Measurements from ENCODE around the gene RASSF3. TPM values are rescaled to one million over a fixed set of nuclear protein-coding genes. Genes with fewer than 3 reads are reported as not detected.

RASSF3 gene
- total RNA-seq, 8 experiments from 2014 or later = 0.60 to 34.4 (median 2.8) TPM

GRCh38 chr12:64694130-64695040 lies 84.1 kb downstream of the RASSF3 start:
- Histone ChIP-seq H3K4me1 (replicated peaks in 1 of 2) (peaks cover 8 to 12% of the 10 kb centered on the region in 2 donors), H3K4me3 (no peak overlapping the region), H3K27ac (no peak overlapping the region)
- 70 to 93% (median 81%) methylated on average over 2 to 13 of the region's 18 CpGs for WGBS, 10 experiments
- in situ Hi-C loops (cut with MboI; ENCODE audit: low pct_unique_long_range_greater_than_20kb in 2 of 9, low sequenced_read_pairs in 9 of 9, unreplicated experiment in 9 of 9) = loop anchor here in 4 of 9 experiments (10.0 to 25.0 kb wide), 4 partner anchors 132 to 157 kb away; no protein-coding TSS in a partner anchor
- ATAC-seq (replicated peaks in 6 of 8) = peak in 2 of 8 experiments; percentile 39 to 45

DNA sequence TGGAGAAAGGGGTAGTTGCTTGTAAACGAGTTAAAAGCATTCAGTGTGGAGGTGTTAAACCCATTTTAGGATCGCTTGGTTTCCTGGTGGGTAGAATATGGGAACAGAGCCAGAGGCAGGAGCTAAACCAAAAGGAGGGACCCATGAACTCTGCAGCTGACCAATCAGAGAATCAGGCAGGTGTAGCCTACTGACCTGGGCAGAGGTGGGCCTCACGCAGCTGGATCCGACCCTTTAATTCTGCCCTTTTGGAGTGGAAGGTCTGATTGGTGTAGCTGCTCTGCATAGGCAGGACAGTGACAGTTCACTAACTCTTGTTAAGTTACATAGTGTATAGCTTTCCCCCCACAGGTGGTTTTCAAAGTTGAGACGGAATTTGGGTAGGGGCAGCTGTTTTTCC lies 85.3 kb downstream of the RASSF3 start:
- no peak for ATAC-seq (replicated peaks in 6 of 8)
- in situ Hi-C loops (cut with MboI; ENCODE audit: low pct_unique_long_range_greater_than_20kb in 2 of 9, low sequenced_read_pairs in 9 of 9, unreplicated experiment in 9 of 9) = loop anchor here in 4 of 9 experiments (10.0 to 25.0 kb wide), 4 partner anchors 133 to 158 kb away; no protein-coding TSS in a partner anchor
- no peak overlapping the region for H3K4me3 ChIP-seq
- H3K27ac ChIP-seq = no peak overlapping the region
- 38 to 100% (median 73%) methylated on average over 1 to 5 of the region's 5 CpGs; no CpG with 5 or more reads in 3 of the 10 experiments for WGBS, 10 experiments
- peaks cover 8 to 12% of the 10 kb centered on the region in 2 donors for H3K4me1 ChIP-seq (replicated peaks in 1 of 2)

- no peak overlapping the region for H3K27ac ChIP-seq
- in situ Hi-C loops (cut with MboI; ENCODE audit: low pct_unique_long_range_greater_than_20kb in 2 of 9, low sequenced_read_pairs in 9 of 9, unreplicated experiment in 9 of 9) = loop anchor here in 4 of 9 experiments (10.0 to 25.0 kb wide), 4 partner anchors 134 to 159 kb away; no protein-coding TSS in a partner anchor
- 17 to 100% (median 53%) methylated on average over 1 of the region's 1 CpG; no CpG with 5 or more reads in 2 of the 10 experiments for WGBS, 10 experiments
- H3K4me3 ChIP-seq = no peak overlapping the region
- H3K4me1 ChIP-seq (replicated peaks in 1 of 2) = peaks cover 7 to 10% of the 10 kb centered on the region in 2 donors
- ATAC-seq (replicated peaks in 6 of 8) = peak in 6 of 8 experiments; percentile 27 to 70 (median 39)
Observed at GRCh38 chr12:64696080-64696741, 85.9 kb downstream of the RASSF3 start.

- Histone ChIP-seq H3K27ac (no peak overlapping the region), H3K4me3 (no peak overlapping the region), H3K4me1 (replicated peaks in 1 of 2) (peaks cover 0 to 2% of the 10 kb centered on the region in 2 donors)
- in situ Hi-C loops (cut with MboI; ENCODE audit: low pct_unique_long_range_greater_than_20kb in 2 of 9, low sequenced_read_pairs in 9 of 9, unreplicated experiment in 9 of 9) = loop anchor here in 6 of 9 experiments (10.0 to 25.0 kb wide), 5 partner anchors 137 to 262 kb away; no protein-coding TSS in a partner anchor
- 84 to 100% (median 98%) methylated on average over 1 to 10 of the region's 12 CpGs; no CpG with 5 or more reads in 2 of the 10 experiments for WGBS, 10 experiments
- no peak for ATAC-seq (replicated peaks in 6 of 8)
Observed at GRCh38 chr12:64699504-64700115, 89.3 kb downstream of the RASSF3 start.

DNA sequence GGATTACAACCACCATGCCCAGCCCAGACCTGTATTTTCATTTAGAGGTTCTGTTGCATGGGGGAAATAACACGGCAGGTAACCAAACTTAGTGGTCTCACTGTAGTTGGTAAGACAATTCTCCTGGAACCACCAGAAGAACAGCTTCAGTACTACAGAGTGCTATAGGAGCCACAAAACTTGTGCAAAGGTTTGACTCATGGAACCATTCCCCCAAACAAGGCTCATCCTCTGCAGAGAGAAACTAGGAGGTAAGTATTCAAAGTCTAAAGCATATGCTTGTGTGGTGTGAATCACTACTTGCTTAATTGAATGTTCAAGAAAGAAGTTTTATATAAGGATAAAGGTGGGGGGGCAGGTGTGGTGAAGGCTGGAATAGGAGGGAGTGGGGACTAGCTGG lies 90.2 kb downstream of the RASSF3 start:
- in situ Hi-C loops (cut with MboI; ENCODE audit: low pct_unique_long_range_greater_than_20kb in 2 of 9, low sequenced_read_pairs in 9 of 9, unreplicated experiment in 9 of 9) = loop anchor here in 2 of 9 experiments (10.0 to 25.0 kb wide), 3 partner anchors 146 to 263 kb away; no protein-coding TSS in a partner anchor

GRCh38 chr12:64701283-64701682 lies 91.0 kb downstream of the RASSF3 start:
- in situ Hi-C loops (cut with MboI; ENCODE audit: low pct_unique_long_range_greater_than_20kb in 2 of 9, low sequenced_read_pairs in 9 of 9, unreplicated experiment in 9 of 9) = loop anchor here in 2 of 9 experiments (10.0 to 25.0 kb wide), 3 partner anchors 146 to 264 kb away; no protein-coding TSS in a partner anchor
- no peak for ATAC-seq (replicated peaks in 6 of 8)
- 28 to 82% (median 68%) methylated on average over 1 to 5 of the region's 5 CpGs; no CpG with 5 or more reads in 2 of the 10 experiments for WGBS, 10 experiments
- peaks cover 0 to under 1% of the 10 kb centered on the region in 2 donors for H3K4me1 ChIP-seq (replicated peaks in 1 of 2)
- H3K4me3 ChIP-seq = no peak overlapping the region
- no peak overlapping the region for H3K27ac ChIP-seq

More for the DNA sequence above, 90.2 kb downstream of the RASSF3 start:
- no peak overlapping the region for H3K27ac ChIP-seq
- peaks cover 0 to 2% of the 10 kb centered on the region in 2 donors for H3K4me1 ChIP-seq (replicated peaks in 1 of 2)
- WGBS, 10 experiments = 83 to 100% (median 100%) methylated on average over 1 of the region's 1 CpG; no CpG with 5 or more reads in 7 of the 10 experiments
- ATAC-seq (replicated peaks in 6 of 8) = no peak
- no peak overlapping the region for H3K4me3 ChIP-seq

GRCh38 chr12:64706306-64706705 lies 96.0 kb downstream of the RASSF3 start:
- no peak overlapping the region for H3K4me3 ChIP-seq
- no peaks in the 10 kb centered on the region for H3K4me1 ChIP-seq (replicated peaks in 1 of 2)
- no peak overlapping the region for H3K27ac ChIP-seq
- in situ Hi-C loops (cut with MboI; ENCODE audit: low pct_unique_long_range_greater_than_20kb in 2 of 9, low sequenced_read_pairs in 9 of 9, unreplicated experiment in 9 of 9) = loop anchor here in 2 of 9 experiments (10.0 to 25.0 kb wide), 3 partner anchors 152 to 269 kb away; no protein-coding TSS in a partner anchor
- ATAC-seq (replicated peaks in 6 of 8) = peak in 3 of 8 experiments; percentile 37 to 89 (median 56)
- WGBS, 10 experiments = 52 to 100% (median 80%) methylated on average over 1 to 3 of the region's 3 CpGs; no CpG with 5 or more reads in 3 of the 10 experiments

GRCh38 chr12:64706857-64707256 lies 96.6 kb downstream of the RASSF3 start:
- in situ Hi-C loops (cut with MboI; ENCODE audit: low pct_unique_long_range_greater_than_20kb in 2 of 9, low sequenced_read_pairs in 9 of 9, unreplicated experiment in 9 of 9) = loop anchor here in 2 of 9 experiments (10.0 to 25.0 kb wide), 3 partner anchors 152 to 270 kb away; no protein-coding TSS in a partner anchor
- Histone ChIP-seq H3K4me3 (no peak overlapping the region), H3K27ac (no peak overlapping the region), H3K4me1 (replicated peaks in 1 of 2) (no peaks in the 10 kb centered on the region)
- WGBS, 10 experiments = 23 to 100% (median 55%) methylated on average over 1 to 5 of the region's 5 CpGs; no CpG with 5 or more reads in 3 of the 10 experiments
- no peak for ATAC-seq (replicated peaks in 6 of 8)

- Histone ChIP-seq H3K27ac (no peak overlapping the region), H3K4me3 (no peak overlapping the region), H3K4me1 (replicated peaks in 1 of 2) (no peaks in the 10 kb centered on the region)
- WGBS, 10 experiments = 21 to 100% (median 94%) methylated on average over 1 to 4 of the region's 4 CpGs; no CpG with 5 or more reads in 2 of the 10 experiments
- ATAC-seq (replicated peaks in 6 of 8) = no peak
- in situ Hi-C loops (cut with MboI; ENCODE audit: low pct_unique_long_range_greater_than_20kb in 2 of 9, low sequenced_read_pairs in 9 of 9, unreplicated experiment in 9 of 9) = loop anchor here in 2 of 9 experiments (10.0 to 25.0 kb wide), 3 partner anchors 153 to 270 kb away; no protein-coding TSS in a partner anchor
Observed at GRCh38 chr12:64707362-64707761, 97.1 kb downstream of the RASSF3 start.

DNA sequence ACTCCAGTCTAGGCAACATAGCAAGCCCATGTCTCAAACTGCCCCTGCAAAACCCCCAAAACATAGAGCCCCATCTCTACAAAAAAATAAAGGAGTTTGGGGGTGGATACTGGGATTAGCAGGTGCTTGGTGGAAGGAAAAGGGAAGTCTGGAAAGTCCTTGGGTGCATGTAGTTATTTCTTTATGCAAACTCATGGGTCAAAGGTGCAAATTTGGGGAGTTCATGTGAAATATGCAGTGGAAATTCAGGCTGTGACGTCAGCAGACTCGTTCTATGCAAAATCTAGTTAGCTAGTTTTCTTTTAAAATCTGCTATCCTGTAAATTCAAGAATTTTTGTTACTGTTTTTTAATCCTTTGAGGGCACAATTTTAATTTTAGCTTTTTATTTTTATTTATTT lies 97.6 kb downstream of the RASSF3 start:
- no peak for ATAC-seq (replicated peaks in 6 of 8)
- WGBS, 10 experiments = 50 to 100% (median 98%) methylated on average over 1 to 2 of the region's 2 CpGs; no CpG with 5 or more reads in 2 of the 10 experiments
- Histone ChIP-seq H3K27ac (no peak overlapping the region), H3K4me1 (replicated peaks in 1 of 2) (no peaks in the 10 kb centered on the region), H3K4me3 (no peak overlapping the region)
- in situ Hi-C loops (cut with MboI; ENCODE audit: low pct_unique_long_range_greater_than_20kb in 2 of 9, low sequenced_read_pairs in 9 of 9, unreplicated experiment in 9 of 9) = loop anchor here in 2 of 9 experiments (10.0 to 25.0 kb wide), 3 partner anchors 153 to 271 kb away; no protein-coding TSS in a partner anchor

DNA sequence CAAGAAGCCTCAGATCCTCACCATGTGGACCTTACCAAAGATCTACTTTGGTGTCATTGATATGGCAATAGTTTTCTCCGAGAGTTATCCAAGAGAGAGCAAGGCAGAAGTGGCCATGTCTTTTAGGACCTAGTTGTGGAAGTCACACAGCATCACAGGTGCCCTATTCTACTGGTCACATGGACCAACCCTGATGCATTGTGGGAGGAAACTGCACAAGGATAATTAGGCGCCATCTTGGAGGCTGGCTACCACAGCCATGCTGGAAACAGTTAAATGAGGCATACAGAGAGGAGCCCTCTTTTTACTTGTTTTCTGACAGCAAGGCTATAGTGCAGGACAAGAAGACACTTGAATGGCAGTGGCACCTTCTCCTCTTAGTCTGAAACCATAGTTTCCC lies 99.1 kb downstream of the RASSF3 start:
- Histone ChIP-seq H3K4me3 (no peak overlapping the region), H3K4me1 (replicated peaks in 1 of 2) (no peaks in the 10 kb centered on the region), H3K27ac (no peak overlapping the region)
- in situ Hi-C loops (cut with MboI; ENCODE audit: low pct_unique_long_range_greater_than_20kb in 2 of 9, low sequenced_read_pairs in 9 of 9, unreplicated experiment in 9 of 9) = loop anchor here in 2 of 9 experiments (10.0 to 25.0 kb wide), 3 partner anchors 155 to 272 kb away; no protein-coding TSS in a partner anchor
- no peak for ATAC-seq (replicated peaks in 6 of 8)
- WGBS, 10 experiments = 100% methylated on average over 1 to 2 of the region's 2 CpGs; no CpG with 5 or more reads in 6 of the 10 experiments

- no peak for ATAC-seq (replicated peaks in 6 of 8)
- no peaks in the 10 kb centered on the region for H3K4me1 ChIP-seq (replicated peaks in 1 of 2)
- in situ Hi-C loops (cut with MboI; ENCODE audit: low pct_unique_long_range_greater_than_20kb in 2 of 9, low sequenced_read_pairs in 9 of 9, unreplicated experiment in 9 of 9) = loop anchor here in 1 of 9 experiments (25.0 kb wide), 2 partner anchors 176 to 276 kb away; no protein-coding TSS in a partner anchor
- no peak overlapping the region for H3K4me3 ChIP-seq
- H3K27ac ChIP-seq = no peak overlapping the region
Observed at GRCh38 chr12:64713376-64713775, 103.1 kb downstream of the RASSF3 start.

All from motor neuron (in vitro differentiated cells).